Measurements from ENCODE around the gene RTL10. TPM values are rescaled to one million over a fixed set of nuclear protein-coding genes. Genes with fewer than 3 reads are reported as not detected.

The RTL10 gene
- total and polyA plus RNA-seq, 2 donors = 19.2 to 20.8 TPM

GRCh38 chr22:19891317-19892256, 36.9 kb upstream of the RTL10 start:
- peak; percentile 79 to 98 (median 92) for DNase-seq (ENCODE audit: low read depth in 6 of 9, low spot score in 9 of 9)
- Histone ChIP-seq H3K27me3 (ENCODE audit: control insufficient read depth in 2 of 2, insufficient read depth in 1 of 2, low read length in 1 of 2) (no peaks in the 10 kb centered on the region), H3K27ac (ENCODE audit: low read depth in 1 of 2, low read length in 1 of 2) (peak overlapping the region; percentile 100), H3K4me1 (ENCODE audit: control insufficient read depth in 2 of 2, insufficient read depth in 2 of 2, low read length in 2 of 2) (peaks cover 77 to 100% of the 10 kb centered on the region in 2 donors), H3K4me3 (ENCODE audit: low read length in 2 of 2) (peak overlapping the region; percentile 31 to 41), H3K36me3 (ENCODE audit: control insufficient read depth in 2 of 2, insufficient read depth in 2 of 2, low read length in 1 of 2) (peaks cover 0 to 3% of the 10 kb centered on the region in 2 donors), H3K9me3 (ENCODE audit: control insufficient read depth in 2 of 2, insufficient read depth in 1 of 2, low read length in 1 of 2) (no peaks in the 10 kb centered on the region)
- 2% methylated on average over 32 of the region's 32 CpGs for WGBS

- Histone ChIP-seq H3K9me3 (ENCODE audit: control insufficient read depth in 2 of 2, insufficient read depth in 1 of 2, low read length in 1 of 2) (no peaks in the 10 kb centered on the region), H3K4me3 (ENCODE audit: low read length in 2 of 2) (peak overlapping the region; percentile 31 to 41), H3K27me3 (ENCODE audit: control insufficient read depth in 2 of 2, insufficient read depth in 1 of 2, low read length in 1 of 2) (no peaks in the 10 kb centered on the region), H3K36me3 (ENCODE audit: control insufficient read depth in 2 of 2, insufficient read depth in 2 of 2, low read length in 1 of 2) (peaks cover 0 to 3% of the 10 kb centered on the region in 2 donors), H3K4me1 (ENCODE audit: control insufficient read depth in 2 of 2, insufficient read depth in 2 of 2, low read length in 2 of 2) (peaks cover 78 to 100% of the 10 kb centered on the region in 2 donors), H3K27ac (ENCODE audit: low read depth in 1 of 2, low read length in 1 of 2) (peak overlapping the region; percentile 100)
- WGBS = 48% methylated on average over 20 of the region's 20 CpGs
- DNase-seq (ENCODE audit: low read depth in 6 of 9, low spot score in 9 of 9) = peak in 1 of 9 donors; percentile 67
Observed at GRCh38 chr22:19890502-19891316, 36.0 kb upstream of the RTL10 start.

GRCh38 chr22:19889951-19890350, 35.3 kb upstream of the RTL10 start:
- Histone ChIP-seq H3K4me3 (ENCODE audit: low read length in 2 of 2) (no peak overlapping the region), H3K9me3 (ENCODE audit: control insufficient read depth in 2 of 2, insufficient read depth in 1 of 2, low read length in 1 of 2) (peaks cover 0 to 5% of the 10 kb centered on the region in 2 donors), H3K4me1 (ENCODE audit: control insufficient read depth in 2 of 2, insufficient read depth in 2 of 2, low read length in 2 of 2) (peaks cover 77 to 100% of the 10 kb centered on the region in 2 donors), H3K27me3 (ENCODE audit: control insufficient read depth in 2 of 2, insufficient read depth in 1 of 2, low read length in 1 of 2) (no peaks in the 10 kb centered on the region), H3K27ac (ENCODE audit: low read depth in 1 of 2, low read length in 1 of 2) (peak overlapping the region; percentile 100), H3K36me3 (ENCODE audit: control insufficient read depth in 2 of 2, insufficient read depth in 2 of 2, low read length in 1 of 2) (peaks cover 0 to 3% of the 10 kb centered on the region in 2 donors)
- WGBS = 91% methylated on average over 9 of the region's 9 CpGs
- peak in 1 of 9 donors; percentile 44 for DNase-seq (ENCODE audit: low read depth in 6 of 9, low spot score in 9 of 9)

GRCh38 chr22:19888131-19888746, 33.6 kb upstream of the RTL10 start:
- H3K27ac ChIP-seq (ENCODE audit: low read depth in 1 of 2, low read length in 1 of 2) = no peak overlapping the region
- 96% methylated on average over 17 of the region's 17 CpGs for WGBS
- no peak for DNase-seq (ENCODE audit: low read depth in 6 of 9, low spot score in 9 of 9)
- peaks cover 69 to 95% of the 10 kb centered on the region in 2 donors for H3K4me1 ChIP-seq (ENCODE audit: control insufficient read depth in 2 of 2, insufficient read depth in 2 of 2, low read length in 2 of 2)
- no peak overlapping the region for H3K4me3 ChIP-seq (ENCODE audit: low read length in 2 of 2)
- H3K27me3 ChIP-seq (ENCODE audit: control insufficient read depth in 2 of 2, insufficient read depth in 1 of 2, low read length in 1 of 2) = no peaks in the 10 kb centered on the region
- peaks cover 0 to 5% of the 10 kb centered on the region in 2 donors for H3K9me3 ChIP-seq (ENCODE audit: control insufficient read depth in 2 of 2, insufficient read depth in 1 of 2, low read length in 1 of 2)
- no peaks in the 10 kb centered on the region for H3K36me3 ChIP-seq (ENCODE audit: control insufficient read depth in 2 of 2, insufficient read depth in 2 of 2, low read length in 1 of 2)

GRCh38 chr22:19887256-19887985, 32.7 kb upstream of the RTL10 start:
- WGBS = 89% methylated on average over 16 of the region's 16 CpGs
- no peaks in the 10 kb centered on the region for H3K36me3 ChIP-seq (ENCODE audit: control insufficient read depth in 2 of 2, insufficient read depth in 2 of 2, low read length in 1 of 2)
- no peak overlapping the region for H3K4me3 ChIP-seq (ENCODE audit: low read length in 2 of 2)
- peaks cover 62 to 91% of the 10 kb centered on the region in 2 donors for H3K4me1 ChIP-seq (ENCODE audit: control insufficient read depth in 2 of 2, insufficient read depth in 2 of 2, low read length in 2 of 2)
- H3K27me3 ChIP-seq (ENCODE audit: control insufficient read depth in 2 of 2, insufficient read depth in 1 of 2, low read length in 1 of 2) = no peaks in the 10 kb centered on the region
- DNase-seq (ENCODE audit: low read depth in 6 of 9, low spot score in 9 of 9) = no peak
- peaks cover 0 to 5% of the 10 kb centered on the region in 2 donors for H3K9me3 ChIP-seq (ENCODE audit: control insufficient read depth in 2 of 2, insufficient read depth in 1 of 2, low read length in 1 of 2)
- H3K27ac ChIP-seq (ENCODE audit: low read depth in 1 of 2, low read length in 1 of 2) = peak overlapping the region; percentile 55 to 91

GRCh38 chr22:19886605-19887255, 32.1 kb upstream of the RTL10 start:
- Histone ChIP-seq H3K4me3 (ENCODE audit: low read length in 2 of 2) (no peak overlapping the region), H3K27ac (ENCODE audit: low read depth in 1 of 2, low read length in 1 of 2) (peak overlapping the region; percentile 83 to 91), H3K36me3 (ENCODE audit: control insufficient read depth in 2 of 2, insufficient read depth in 2 of 2, low read length in 1 of 2) (no peaks in the 10 kb centered on the region), H3K27me3 (ENCODE audit: control insufficient read depth in 2 of 2, insufficient read depth in 1 of 2, low read length in 1 of 2) (no peaks in the 10 kb centered on the region), H3K9me3 (ENCODE audit: control insufficient read depth in 2 of 2, insufficient read depth in 1 of 2, low read length in 1 of 2) (peaks cover 0 to 5% of the 10 kb centered on the region in 2 donors), H3K4me1 (ENCODE audit: control insufficient read depth in 2 of 2, insufficient read depth in 2 of 2, low read length in 2 of 2) (peaks cover 57 to 87% of the 10 kb centered on the region in 2 donors)
- peak in 1 of 9 donors; percentile 75 for DNase-seq (ENCODE audit: low read depth in 6 of 9, low spot score in 9 of 9)
- 46% methylated on average over 12 of the region's 12 CpGs for WGBS

GRCh38 chr22:19885841-19886592, 31.3 kb upstream of the RTL10 start:
- WGBS = 89% methylated on average over 15 of the region's 15 CpGs
- Histone ChIP-seq H3K27me3 (ENCODE audit: control insufficient read depth in 2 of 2, insufficient read depth in 1 of 2, low read length in 1 of 2) (no peaks in the 10 kb centered on the region), H3K36me3 (ENCODE audit: control insufficient read depth in 2 of 2, insufficient read depth in 2 of 2, low read length in 1 of 2) (no peaks in the 10 kb centered on the region), H3K9me3 (ENCODE audit: control insufficient read depth in 2 of 2, insufficient read depth in 1 of 2, low read length in 1 of 2) (peaks cover 0 to 5% of the 10 kb centered on the region in 2 donors), H3K4me3 (ENCODE audit: low read length in 2 of 2) (no peak overlapping the region), H3K4me1 (ENCODE audit: control insufficient read depth in 2 of 2, insufficient read depth in 2 of 2, low read length in 2 of 2) (peaks cover 52 to 81% of the 10 kb centered on the region in 2 donors), H3K27ac (ENCODE audit: low read depth in 1 of 2, low read length in 1 of 2) (peak overlapping the region; percentile 83 to 91)
- no peak for DNase-seq (ENCODE audit: low read depth in 6 of 9, low spot score in 9 of 9)

Data from thymus (tissue), 11 donors.